Ramos (cell line): ENCODE results near the gene ZNF22.

Experiments used
- in situ Hi-C: fragments of 300-500 bp; cut with MboI; formaldehyde crosslinking; loops from one replicate; pipeline ENCODE4 v1.14.3; 2022; ENCODE audit warnings: low sequenced_read_pairs; ENCODE audit not compliant: unreplicated experiment

The ZNF22 gene

DNA sequence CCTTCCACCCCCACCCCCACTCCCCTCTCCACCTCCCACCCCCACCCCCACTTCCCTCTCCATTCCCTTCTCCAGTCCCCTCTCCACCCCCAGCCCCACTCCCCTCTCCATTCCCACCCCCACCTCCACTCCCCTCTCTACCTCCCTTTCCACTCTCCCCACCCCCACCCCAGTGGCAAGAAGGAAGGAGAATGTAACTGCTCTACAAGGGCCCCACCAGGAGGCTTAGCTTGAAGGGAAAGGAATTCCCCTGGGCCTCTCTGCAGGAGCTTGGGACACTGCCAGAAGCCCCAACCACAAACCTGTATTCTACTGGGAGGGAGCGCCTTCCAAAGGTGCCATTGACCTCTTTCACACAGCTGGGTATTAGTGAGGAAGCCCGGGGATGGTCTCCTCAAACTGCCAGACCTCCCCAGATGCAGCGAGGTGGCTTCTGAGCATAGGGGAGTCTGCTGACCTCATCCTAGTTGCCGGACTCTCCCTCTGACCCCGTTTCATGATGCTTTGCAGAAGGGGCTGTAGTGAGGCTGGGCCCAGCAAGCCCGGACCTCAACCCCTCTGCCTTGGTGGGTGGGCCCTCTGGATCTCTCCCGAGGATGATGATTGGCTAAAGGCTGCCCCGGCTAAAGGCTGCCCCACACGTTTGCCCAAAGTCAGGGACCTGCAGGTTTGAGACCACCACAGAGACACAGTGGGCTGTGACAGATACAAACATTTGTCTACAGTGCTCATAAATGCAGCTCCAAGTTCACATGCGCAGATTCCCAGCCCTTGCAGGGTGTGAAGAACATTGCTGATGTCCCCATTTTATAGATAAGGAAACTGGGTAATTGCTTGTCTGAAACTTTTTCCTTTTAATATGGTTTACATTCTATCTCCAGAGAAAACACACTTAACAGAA, 25.0 kb upstream of the ZNF22 start:
- in situ Hi-C loops = loop anchor here (5.0 kb wide), 1 partner anchor 43 kb away; no protein-coding TSS in a partner anchor

DNA sequence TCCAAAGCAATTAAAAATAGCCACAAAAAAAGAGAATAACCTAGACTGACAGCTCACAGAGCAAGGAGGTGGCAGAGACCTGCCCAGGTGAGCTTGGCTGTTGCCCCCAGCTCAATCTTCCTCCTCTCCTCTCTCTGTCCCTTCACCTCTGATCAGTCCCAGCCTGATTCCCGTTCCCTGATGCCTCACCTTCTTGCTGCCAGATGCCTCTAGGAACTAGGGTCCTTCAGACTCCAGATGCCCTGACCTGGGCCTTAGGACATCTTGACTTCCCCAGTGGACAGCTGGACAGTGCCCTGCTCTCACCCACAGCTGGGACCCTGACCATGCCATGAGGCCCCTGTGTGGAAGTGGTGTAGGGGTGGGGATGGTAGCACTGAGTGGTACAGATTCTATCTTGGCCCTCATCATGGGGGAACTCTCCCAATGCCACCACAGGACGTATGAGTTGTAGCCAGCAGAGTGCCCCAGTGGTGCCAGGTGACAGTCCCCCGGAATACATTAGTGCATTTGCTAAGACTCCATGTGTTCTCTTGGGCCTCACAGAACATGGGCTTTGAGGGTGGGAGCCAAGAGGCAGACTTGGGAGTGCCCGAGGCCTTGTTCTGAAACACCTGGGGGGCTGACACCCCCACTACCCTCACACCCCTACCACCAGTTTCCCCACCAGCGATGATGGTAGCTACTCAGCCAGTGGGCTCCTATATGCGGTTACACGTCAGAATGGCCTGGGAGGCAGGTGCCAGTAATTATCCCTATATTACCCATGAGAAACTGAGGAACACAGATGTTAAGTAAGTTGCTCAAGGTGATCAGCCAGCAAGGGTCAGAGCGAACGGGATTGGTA, 24.1 kb upstream of the ZNF22 start:
- in situ Hi-C loops = loop anchor here (5.0 kb wide), 1 partner anchor 44 kb away; no protein-coding TSS in a partner anchor

DNA sequence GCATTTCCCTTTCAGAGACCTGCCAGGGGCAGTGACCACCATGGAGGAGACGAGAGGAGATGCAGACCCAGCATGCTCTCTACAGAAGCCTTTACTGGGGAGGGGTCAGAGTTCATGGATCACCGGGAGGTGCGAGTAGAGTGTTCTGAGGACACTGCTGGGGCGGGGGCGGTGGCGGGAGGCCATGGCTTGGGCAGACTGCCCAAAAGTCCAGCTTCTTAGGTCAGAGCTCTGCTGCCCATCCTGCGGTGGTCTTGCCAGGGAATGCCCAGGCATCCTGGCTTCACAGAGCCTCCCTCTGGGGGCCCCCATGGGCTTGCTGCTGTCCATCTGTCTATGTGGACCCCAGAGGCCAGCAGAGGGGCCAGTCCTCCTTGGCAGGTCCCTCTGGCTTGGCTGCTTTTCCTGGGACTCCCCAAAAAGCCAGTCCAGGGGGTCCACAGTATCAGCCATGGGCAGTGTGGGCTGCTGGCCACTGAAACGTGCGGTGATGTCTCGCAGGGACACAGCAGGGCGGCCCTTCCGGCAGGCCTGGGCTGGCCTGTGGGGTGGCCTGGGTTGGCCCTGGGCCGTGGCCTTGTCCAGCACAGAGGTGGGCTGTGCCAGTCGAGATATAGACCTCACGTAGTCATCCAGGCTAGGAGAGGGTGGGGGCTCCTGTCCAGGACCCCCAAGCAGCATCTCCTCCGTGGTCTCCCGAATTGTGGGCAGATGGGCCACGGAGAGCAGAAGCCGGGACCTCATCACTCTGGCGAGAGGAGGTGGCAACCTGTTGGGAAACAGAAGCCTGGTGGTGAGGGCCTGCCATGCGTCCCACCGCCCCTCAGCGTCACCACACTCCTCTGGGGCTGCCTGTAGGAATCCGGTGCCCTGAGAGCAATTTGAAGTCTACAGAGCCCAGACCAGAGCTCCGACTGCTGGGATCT, 23.2 kb upstream of the ZNF22 start:
- in situ Hi-C loops = loop anchor here (5.0 kb wide), 1 partner anchor 45 kb away; no protein-coding TSS in a partner anchor

DNA sequence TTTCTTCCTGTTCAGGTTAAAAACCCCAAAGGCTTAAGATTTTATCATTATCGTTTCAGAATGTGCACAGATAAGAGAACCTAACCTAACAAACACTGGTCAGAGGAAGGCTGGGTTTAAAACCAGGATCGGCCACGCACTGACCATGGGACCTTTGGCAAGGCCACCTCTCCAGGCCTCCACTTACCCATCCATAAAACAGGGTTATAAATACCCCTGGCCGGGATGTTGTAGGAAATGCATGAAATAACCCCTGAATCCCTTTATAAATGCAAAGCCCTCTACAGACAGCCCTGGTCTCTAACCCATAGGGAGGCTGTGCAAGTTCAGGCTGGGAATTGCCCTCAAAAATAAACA, 22.5 kb upstream of the ZNF22 start:
- in situ Hi-C loops = loop anchor here (5.0 kb wide), 1 partner anchor 46 kb away; no protein-coding TSS in a partner anchor

DNA sequence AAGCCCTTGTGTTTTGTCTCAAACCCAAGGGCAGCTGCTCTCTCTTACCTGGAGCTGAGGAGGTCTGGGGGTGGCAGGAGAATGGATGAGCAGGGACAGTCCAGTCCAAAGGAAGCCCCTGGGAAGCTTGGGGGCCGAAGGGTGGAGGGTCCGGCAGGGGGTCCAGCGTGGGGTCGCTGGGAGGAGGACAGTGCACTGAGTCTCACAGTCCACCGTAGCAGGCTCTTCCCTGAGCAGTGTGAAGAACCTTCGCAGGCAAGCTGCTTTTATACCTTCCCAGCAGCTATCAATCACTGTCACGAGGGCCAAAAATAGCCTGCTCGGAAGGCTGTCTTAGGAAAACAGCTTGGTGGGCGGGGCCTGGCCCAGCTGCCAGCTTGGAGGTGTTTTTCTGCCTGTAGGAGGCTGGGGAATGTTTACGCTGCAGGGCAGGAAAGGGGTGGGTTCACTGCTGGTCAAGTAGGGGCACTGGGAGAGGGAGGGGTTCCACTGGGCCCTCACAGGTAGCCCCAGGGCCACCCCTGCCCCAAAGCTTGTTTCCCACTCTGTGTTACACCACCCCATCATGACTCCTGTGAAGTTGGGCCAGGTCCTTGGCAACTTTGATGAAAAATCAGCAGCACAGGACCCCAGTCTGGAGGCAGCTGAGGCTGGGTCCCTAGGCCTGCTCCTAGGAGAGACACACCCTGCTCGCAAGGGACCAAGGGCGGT, 22.0 kb upstream of the ZNF22 start, which contains the start of gene DEPP1:
TSS of gene DEPP1 (minus strand) at position 240 of the 711 bp plus-strand sequence. CDS start 779 bp downstream, outside the sequence.
- in situ Hi-C loops = loop anchor here (5.0 kb wide), 1 partner anchor 46 kb away; no protein-coding TSS in a partner anchor

DNA sequence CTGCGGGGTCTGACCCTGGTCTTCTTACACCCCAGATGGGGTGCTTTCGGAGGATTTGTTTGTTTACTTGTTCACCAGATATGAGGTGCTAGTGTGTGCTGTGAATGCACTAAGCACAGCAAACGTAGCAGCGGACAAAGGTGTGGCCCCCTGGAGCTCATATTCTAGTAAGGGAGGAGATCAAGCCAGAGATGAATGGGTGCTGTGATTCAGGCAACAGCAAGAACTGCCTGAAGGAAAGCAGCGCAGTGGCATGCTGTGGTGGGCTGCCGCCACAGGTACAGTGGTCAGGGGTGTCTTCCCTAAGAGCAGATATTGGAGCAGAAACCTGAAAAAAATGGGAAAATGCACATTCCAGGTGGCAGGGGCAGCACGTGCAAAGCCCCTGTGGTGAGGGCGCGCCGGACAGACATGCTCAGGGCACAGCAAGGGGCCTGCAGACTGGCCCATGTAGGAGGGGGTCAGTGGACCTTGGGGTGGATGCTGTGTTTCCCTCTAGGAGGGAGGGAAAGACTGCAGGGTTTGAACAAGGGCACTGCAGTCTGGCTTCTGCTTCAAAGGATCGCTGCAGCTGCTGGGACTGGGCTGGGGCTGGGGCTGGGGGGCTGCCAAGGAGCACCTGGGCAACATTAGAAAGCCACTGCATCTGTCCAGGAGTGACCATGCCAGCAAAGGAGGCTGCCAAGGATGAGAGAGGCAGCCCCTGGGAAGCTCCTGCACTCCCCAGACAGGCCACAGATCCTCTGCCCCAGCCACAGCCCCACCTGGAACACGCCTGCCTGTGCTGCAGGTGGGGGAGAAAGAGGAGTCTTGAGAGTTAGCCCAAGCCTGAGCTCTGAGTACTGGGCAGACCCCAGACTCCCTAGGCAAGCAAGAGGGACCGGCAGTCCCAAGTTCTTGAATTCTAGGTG, 21.2 kb upstream of the ZNF22 start:
- in situ Hi-C loops = loop anchor here (5.0 kb wide), 1 partner anchor 47 kb away; no protein-coding TSS in a partner anchor

DNA sequence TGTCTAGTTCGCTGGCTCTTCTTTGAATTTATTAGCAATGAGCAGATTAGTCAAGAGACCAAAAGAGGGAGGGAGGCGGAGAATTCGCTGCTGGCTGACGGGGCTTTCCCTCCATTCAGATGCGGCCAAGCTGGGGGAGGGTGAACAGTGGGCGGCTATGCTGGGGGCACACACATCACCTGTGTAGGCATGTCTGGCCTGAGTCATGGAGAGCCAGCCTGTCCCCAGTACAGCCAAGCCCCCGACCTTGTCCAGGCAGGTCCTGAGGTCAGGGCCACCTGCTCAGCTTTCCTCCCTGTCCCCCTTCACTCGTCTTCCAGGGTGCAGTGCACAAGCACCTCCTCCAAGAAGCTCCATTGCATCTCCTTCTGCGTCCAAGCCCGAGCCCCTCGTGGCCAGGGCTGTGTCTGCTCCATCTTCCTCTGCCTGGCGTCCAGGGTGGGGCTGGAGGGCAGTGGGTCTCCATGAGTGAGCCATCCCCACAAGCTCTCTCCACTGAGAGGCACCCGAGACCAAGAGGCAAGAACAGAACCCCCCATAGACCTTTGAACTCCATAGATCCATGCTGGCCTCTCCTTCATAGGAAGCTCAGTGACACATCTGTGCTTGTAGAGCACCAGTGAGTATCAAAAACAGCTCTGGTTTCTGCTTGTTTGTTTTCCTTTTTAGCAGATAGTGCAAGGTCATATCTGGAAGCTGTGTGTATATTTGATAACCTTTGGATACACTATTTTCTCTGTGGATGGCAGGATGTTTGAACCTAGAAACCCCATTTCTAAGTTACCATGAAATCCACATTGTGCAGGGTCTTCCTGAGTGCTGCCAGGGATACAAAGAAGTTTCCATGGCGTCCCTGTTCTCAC, 20.2 kb upstream of the ZNF22 start:
- in situ Hi-C loops = no loop called here

DNA sequence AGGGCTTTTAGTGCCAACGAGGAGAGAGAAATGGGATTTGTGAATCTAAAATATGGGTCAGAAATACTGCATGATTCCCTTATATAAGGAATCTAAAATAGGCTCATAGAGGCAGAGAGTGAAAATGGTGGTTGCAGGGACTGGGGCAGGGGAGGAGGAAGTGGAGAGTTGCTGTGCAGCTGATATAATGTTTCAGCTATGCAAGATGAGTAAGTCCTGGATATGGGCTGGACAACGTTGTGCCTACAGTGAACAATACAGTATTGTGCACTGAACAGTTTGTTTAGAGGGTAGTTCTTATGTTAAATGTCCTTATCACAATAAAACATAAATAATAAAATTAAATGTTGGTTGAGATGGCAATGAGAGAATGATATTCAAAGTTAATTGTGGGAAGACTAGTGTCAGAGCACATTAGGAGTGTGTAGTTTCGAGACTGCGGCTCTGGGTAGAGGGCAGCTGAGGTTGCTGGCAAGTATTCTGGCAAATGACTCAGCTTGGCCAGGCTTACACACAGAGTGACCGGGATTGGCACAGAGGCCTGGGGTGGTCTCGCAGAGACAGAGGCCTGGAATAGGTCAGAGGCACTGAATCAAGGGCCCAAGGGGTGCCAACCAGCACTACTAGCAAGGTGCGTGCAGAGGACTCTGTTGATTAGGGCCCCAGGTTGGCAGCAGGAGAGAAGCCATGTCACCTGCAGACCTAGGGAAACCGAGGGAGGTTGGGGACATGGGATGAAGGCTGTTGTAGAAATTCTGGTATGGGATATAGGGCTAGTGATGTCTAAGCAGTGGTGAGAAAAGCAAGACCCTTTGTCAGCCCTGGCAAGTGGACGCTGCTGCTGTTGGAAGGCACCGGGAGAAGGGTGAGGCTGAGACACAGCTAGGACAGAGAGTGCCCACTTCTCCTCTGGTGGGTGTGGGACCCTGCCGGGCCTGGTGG, 19.3 kb upstream of the ZNF22 start:
- in situ Hi-C loops = no loop called here

DNA sequence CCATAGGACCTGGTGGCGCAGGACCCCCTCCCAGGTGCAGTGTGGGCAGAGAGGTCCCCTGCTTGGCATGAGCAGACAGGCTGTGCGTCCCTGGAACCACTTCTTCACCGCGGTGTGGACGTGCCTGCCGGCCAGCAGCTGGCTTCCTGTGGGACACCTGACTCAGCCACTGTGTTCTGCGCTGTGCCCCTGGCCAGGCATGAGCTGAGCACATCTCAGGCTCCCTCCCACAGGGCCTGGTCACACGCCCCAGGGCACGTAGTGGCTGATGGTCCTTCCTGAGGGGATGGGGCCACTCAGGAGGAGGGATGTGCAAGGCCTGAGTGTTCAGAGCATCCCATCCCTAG, 18.6 kb upstream of the ZNF22 start:
- in situ Hi-C loops = no loop called here

DNA sequence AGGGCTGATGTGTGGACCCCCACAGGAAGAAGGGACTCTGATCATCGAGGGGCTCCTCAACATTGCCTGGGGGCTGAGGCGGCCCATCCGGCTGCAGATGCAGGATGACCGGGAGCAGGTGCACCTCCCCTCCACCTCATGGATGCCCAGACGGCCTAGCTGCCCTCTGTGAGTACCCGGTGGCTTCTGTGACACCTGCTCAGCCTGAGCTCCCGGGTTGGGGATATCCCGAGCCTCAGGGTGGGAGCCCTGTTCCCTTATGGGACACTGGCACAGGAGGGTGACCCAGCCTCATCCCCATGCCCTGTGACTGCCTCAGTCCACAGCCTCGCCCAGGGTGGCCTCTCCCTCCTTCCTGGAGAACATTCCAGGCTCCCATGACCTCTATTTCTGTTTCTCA, 18.2 kb upstream of the ZNF22 start:
- in situ Hi-C loops = no loop called here

DNA sequence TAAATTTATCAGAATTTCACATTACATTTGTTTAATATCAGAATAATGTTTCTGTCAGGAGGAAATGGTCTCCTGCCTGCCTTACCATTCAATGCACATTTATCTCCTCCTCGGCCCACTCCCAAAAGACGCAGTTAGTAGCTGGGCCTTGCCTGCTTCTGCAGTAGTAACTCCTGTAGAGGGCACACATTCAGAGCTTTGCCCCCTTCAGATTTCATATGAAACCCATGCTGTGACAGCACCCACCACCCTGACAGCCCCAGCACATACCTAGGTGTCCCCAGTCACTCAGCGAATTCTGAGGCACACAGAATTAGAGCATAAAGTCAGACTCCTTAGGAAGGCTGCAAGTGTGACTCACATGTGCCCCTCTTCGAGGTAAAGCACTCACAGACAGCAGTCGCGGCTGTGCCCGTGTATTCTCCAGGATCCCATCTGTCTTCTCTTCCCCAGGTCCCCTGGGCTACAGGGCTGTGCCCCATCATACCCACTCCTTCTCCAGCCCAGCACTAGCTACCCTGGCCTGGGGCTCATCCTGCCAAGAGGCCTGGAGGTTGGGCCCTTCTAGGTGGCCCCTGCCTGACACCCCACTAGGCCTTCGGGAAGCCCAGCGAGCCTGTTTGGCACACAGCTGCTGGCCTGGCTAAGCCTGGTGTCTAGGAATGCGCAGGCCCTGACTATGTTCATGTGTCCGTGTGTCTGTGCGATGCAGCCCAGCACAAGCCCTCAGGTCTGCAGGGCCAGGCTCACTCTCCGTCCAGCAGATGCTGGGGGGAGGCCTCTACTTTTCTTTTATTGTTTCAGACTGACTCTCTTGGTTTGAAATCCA, 17.4 kb upstream of the ZNF22 start:
- in situ Hi-C loops = no loop called here

DNA sequence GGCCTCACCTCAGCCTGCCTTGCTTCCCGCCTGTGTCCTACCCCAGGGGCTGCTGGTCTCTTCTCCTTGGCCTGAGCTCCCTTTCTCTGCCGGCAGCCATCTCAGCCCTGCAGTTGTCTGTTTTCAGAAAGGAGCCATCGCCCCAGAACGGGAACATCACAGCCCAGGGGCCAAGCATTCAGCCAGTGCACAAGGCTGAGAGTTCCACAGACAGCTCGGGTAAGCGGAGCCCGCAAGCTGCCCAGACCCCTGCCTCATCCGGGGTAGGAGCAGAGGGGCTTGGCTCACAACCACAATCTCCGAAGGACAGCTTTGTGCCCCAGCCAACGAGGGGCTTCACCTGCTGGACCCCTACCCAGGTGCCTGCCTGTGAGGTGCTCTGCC, 16.8 kb upstream of the ZNF22 start:
- in situ Hi-C loops = no loop called here

DNA sequence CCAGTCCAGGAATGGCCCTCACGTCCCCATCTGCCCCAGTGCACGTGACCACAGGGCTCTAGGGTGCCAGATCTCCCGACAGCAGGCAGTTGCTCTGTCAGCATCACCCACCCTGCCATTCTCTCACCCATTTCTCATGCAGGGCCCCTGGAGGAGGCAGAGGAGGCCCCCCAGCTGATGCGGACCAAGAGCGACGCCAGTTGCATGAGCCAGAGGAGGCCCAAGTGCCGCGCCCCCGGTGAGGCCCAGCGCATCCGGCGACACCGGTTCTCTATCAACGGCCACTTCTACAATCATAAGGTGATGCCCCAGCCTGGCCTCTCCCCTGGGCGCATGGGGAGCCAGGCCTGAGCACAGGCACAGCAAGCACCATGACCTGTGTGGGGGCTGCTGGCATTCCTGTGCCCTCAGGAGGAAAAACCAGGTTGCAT, 16.0 kb upstream of the ZNF22 start:
- in situ Hi-C loops = no loop called here

DNA sequence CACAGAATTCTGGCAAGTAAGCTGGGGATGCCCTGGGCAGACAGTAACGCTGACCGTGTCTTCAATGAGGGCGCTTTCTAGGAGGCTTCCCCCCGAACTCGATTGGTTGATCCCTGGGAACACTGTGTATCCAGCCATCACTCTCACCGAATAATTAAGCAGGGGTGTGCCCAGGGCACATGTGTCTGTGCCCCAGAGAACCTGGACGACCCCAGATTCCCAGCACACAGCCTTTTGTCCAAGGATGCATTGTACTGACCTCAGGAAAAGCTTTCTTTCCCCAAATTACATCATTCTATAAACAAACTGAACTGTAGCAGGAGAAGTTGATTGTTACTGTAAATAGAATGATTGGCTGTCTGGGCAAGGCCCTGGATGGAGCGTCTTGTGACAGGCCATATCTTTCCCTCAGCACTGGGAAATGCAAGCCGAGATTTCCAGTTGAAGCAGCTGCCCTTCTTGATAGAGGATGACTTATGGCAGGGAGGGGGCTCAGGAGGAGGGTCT, 15.5 kb upstream of the ZNF22 start:
- in situ Hi-C loops = no loop called here

DNA sequence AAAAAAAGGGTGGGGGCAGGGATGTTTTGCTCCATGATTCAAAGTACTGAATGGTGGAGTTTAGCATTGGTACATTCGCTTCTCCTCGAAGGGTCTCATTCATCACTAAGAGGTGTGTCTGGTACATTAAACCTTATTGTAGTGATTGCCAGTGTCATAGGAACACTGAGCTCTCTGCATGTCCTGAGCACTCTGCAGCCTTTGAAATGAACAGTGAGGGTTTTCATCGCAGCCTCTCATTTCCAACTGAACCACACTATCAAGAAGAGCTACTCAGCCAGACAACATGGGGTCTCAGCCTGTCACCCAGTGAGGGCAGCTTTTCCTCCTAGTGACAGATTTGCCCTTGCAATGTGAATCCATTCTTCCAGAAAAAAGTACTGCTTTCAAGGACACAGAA, 14.5 kb upstream of the ZNF22 start:
- in situ Hi-C loops = no loop called here
